Measurements from ENCODE around the gene GUCY1A2.

DNA sequence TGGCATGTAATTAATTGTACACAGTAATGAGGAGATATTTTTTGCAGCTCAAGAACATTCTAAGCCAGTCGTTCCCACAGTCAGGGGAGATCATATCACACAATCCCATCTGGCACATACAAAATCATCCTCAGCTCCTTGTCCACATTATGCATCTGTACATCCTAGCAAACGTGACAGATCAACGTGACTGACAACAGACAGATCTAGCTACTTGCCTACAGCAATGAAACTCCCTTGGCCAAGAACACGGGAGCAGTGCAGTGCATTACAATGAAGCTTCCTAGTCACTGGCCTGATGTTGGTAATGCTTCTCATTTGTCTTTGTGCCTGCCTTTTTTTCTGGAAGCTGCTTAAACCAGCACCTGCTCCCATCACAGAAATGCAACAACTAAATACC is 24.5 kb upstream of the GUCY1A2 start:
- TF ChIP-seq, protein P1, sequence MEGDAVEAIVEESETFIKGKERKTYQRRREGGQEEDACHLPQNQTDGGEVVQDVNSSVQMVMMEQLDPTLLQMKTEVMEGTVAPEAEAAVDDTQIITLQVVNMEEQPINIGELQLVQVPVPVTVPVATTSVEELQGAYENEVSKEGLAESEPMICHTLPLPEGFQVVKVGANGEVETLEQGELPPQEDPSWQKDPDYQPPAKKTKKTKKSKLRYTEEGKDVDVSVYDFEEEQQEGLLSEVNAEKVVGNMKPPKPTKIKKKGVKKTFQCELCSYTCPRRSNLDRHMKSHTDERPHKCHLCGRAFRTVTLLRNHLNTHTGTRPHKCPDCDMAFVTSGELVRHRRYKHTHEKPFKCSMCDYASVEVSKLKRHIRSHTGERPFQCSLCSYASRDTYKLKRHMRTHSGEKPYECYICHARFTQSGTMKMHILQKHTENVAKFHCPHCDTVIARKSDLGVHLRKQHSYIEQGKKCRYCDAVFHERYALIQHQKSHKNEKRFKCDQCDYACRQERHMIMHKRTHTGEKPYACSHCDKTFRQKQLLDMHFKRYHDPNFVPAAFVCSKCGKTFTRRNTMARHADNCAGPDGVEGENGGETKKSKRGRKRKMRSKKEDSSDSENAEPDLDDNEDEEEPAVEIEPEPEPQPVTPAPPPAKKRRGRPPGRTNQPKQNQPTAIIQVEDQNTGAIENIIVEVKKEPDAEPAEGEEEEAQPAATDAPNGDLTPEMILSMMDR (conservative IDR thresholded peaks at IDR 0.05; ENCODE audit: low read depth, low read length): no peak
- TF ChIP-seq EZH2phosphoT487 (IDR thresholded peaks at IDR 0.05; ENCODE audit: borderline replicate concordance, low read length): no peak
